ENCODE data around the gene SFI1.
"Not testable (repeated sequence)": the region's sequence is repeated elsewhere in the genome, so short reads cannot be mapped to it uniquely, and the experiment has no call there.

SFI1 gene

GRCh38 chr22:31496007-31496734 is at the start of gene SFI1:
Gene SFI1 (plus strand): TSS chr22:31496536. CDS start chr22:31508285, 11,749 bp downstream.
- DNase-seq (ENCODE audit: low spot score in 2 of 2) (peak; percentile 90 to 98), ATAC-seq (peak; percentile 94)
- peaks cover 14% of the 10 kb centered on the region for H3K4me1 Mint-ChIP-seq
- peak within 1 kb of the TSS; percentile 93 for H3K4me3 Mint-ChIP-seq
- H3K36me3 Mint-ChIP-seq = peaks cover 53% of the 10 kb centered on the region
- peak within 1 kb of the TSS; percentile 93 for H3K27ac Mint-ChIP-seq
- H3K9me3 Mint-ChIP-seq = no peaks in the 10 kb centered on the region

GRCh38 chr22:31446767-31447166 is 49.6 kb upstream of the SFI1 start:
- H3K4me3 Mint-ChIP-seq = no peak overlapping the region
- peaks cover 91% of the 10 kb centered on the region for H3K36me3 Mint-ChIP-seq
- no peak for DNase-seq (ENCODE audit: low spot score in 2 of 2)
- no peak overlapping the region for H3K27ac Mint-ChIP-seq
- peaks cover 6% of the 10 kb centered on the region for H3K4me1 Mint-ChIP-seq
- no peaks in the 10 kb centered on the region for H3K9me3 Mint-ChIP-seq
- no peak for ATAC-seq

- Mint-ChIP-seq H3K4me1 (peaks cover 6% of the 10 kb centered on the region), H3K9me3 (no peaks in the 10 kb centered on the region), H3K36me3 (peaks cover 91% of the 10 kb centered on the region), H3K4me3 (no peak overlapping the region), H3K27ac (no peak overlapping the region)
- DNase-seq (ENCODE audit: low spot score in 2 of 2) = no peak
- no peak for ATAC-seq
Measured at GRCh38 chr22:31447337-31447736, 49.0 kb upstream of the SFI1 start.

- Mint-ChIP-seq H3K4me3 (no peak overlapping the region), H3K27ac (no peak overlapping the region), H3K4me1 (peaks cover 6% of the 10 kb centered on the region), H3K36me3 (peaks cover 91% of the 10 kb centered on the region), H3K9me3 (no peaks in the 10 kb centered on the region)
- DNase-seq (ENCODE audit: low spot score in 2 of 2) = no peak
- ATAC-seq = no peak
Measured at GRCh38 chr22:31448382-31448781, 48.0 kb upstream of the SFI1 start.

GRCh38 chr22:31449506-31449905 is 46.8 kb upstream of the SFI1 start:
- Mint-ChIP-seq H3K36me3 (peaks cover 91% of the 10 kb centered on the region), H3K4me3 (no peak overlapping the region), H3K4me1 (peaks cover 6% of the 10 kb centered on the region), H3K9me3 (no peaks in the 10 kb centered on the region), H3K27ac (no peak overlapping the region)
- no peak for ATAC-seq
- no peak for DNase-seq (ENCODE audit: low spot score in 2 of 2)

- Mint-ChIP-seq H3K36me3 (peaks cover 91% of the 10 kb centered on the region), H3K4me1 (no peaks in the 10 kb centered on the region), H3K4me3 (no peak overlapping the region), H3K27ac (peak overlapping the region; percentile 51), H3K9me3 (no peaks in the 10 kb centered on the region)
- DNase-seq (ENCODE audit: low spot score in 2 of 2) (no peak), ATAC-seq (peak; percentile 58)
Measured at GRCh38 chr22:31451709-31452571, 44.4 kb upstream of the SFI1 start.

GRCh38 chr22:31461699-31462098 is 34.6 kb upstream of the SFI1 start:
- Mint-ChIP-seq H3K27ac (no peak overlapping the region), H3K4me3 (no peak overlapping the region), H3K4me1 (peaks cover 4% of the 10 kb centered on the region), H3K9me3 (no peaks in the 10 kb centered on the region), H3K36me3 (peaks cover 99% of the 10 kb centered on the region)
- ATAC-seq (no peak), DNase-seq (ENCODE audit: low spot score in 2 of 2) (no peak)

- DNase-seq (ENCODE audit: low spot score in 2 of 2) (no peak), ATAC-seq (no peak)
- Mint-ChIP-seq H3K4me3 (no peak overlapping the region), H3K9me3 (no peaks in the 10 kb centered on the region), H3K4me1 (peaks cover 4% of the 10 kb centered on the region), H3K27ac (no peak overlapping the region), H3K36me3 (peaks cover 99% of the 10 kb centered on the region)
Measured at GRCh38 chr22:31465307-31465706, 31.0 kb upstream of the SFI1 start.

- H3K4me1 Mint-ChIP-seq = peaks cover 13% of the 10 kb centered on the region
- H3K9me3 Mint-ChIP-seq = no peaks in the 10 kb centered on the region
- DNase-seq (ENCODE audit: low spot score in 2 of 2) (no peak), ATAC-seq (no peak)
- peaks cover 95% of the 10 kb centered on the region for H3K36me3 Mint-ChIP-seq
- no peak overlapping the region for H3K27ac Mint-ChIP-seq
- H3K4me3 Mint-ChIP-seq = no peak overlapping the region
Measured at GRCh38 chr22:31474743-31475142, 21.6 kb upstream of the SFI1 start.

GRCh38 chr22:31475800-31476199 is 20.5 kb upstream of the SFI1 start:
- Mint-ChIP-seq H3K4me3 (no peak overlapping the region), H3K36me3 (peaks cover 95% of the 10 kb centered on the region), H3K27ac (peak overlapping the region; percentile 17), H3K4me1 (peaks cover 13% of the 10 kb centered on the region), H3K9me3 (no peaks in the 10 kb centered on the region)
- DNase-seq (ENCODE audit: low spot score in 2 of 2) (no peak), ATAC-seq (no peak)

- ATAC-seq = no peak
- no peak overlapping the region for H3K27ac Mint-ChIP-seq
- H3K4me1 Mint-ChIP-seq = peaks cover 13% of the 10 kb centered on the region
- H3K4me3 Mint-ChIP-seq = no peak overlapping the region
- peaks cover 95% of the 10 kb centered on the region for H3K36me3 Mint-ChIP-seq
- DNase-seq (ENCODE audit: low spot score in 2 of 2) = no peak
- H3K9me3 Mint-ChIP-seq = no peaks in the 10 kb centered on the region
Measured at GRCh38 chr22:31477329-31477728, 19.0 kb upstream of the SFI1 start.

- DNase-seq (ENCODE audit: low spot score in 2 of 2) = no peak
- Mint-ChIP-seq H3K36me3 (peaks cover 100% of the 10 kb centered on the region), H3K4me3 (no peak overlapping the region), H3K27ac (no peak overlapping the region), H3K9me3 (no peaks in the 10 kb centered on the region), H3K4me1 (peaks cover 37% of the 10 kb centered on the region)
- ATAC-seq = no peak
Measured at GRCh38 chr22:31481129-31481528, 15.2 kb upstream of the SFI1 start.

- DNase-seq (ENCODE audit: low spot score in 2 of 2); ATAC-seq; H3K4me3 Mint-ChIP-seq; H3K9me3 Mint-ChIP-seq; H3K27ac Mint-ChIP-seq: not testable (repeated sequence)
- Mint-ChIP-seq H3K4me1 (peaks cover 39% of the 10 kb centered on the region), H3K36me3 (peaks cover 100% of the 10 kb centered on the region)
Measured at GRCh38 chr22:31482470-31482869, 13.9 kb upstream of the SFI1 start.

- H3K9me3 Mint-ChIP-seq; ATAC-seq; H3K27ac Mint-ChIP-seq; DNase-seq (ENCODE audit: low spot score in 2 of 2); H3K4me3 Mint-ChIP-seq: not testable (repeated sequence)
- H3K4me1 Mint-ChIP-seq = peaks cover 43% of the 10 kb centered on the region
- peaks cover 83% of the 10 kb centered on the region for H3K36me3 Mint-ChIP-seq
Measured at GRCh38 chr22:31486369-31486768, 10.0 kb upstream of the SFI1 start.

GRCh38 chr22:31486951-31487350 is 9.4 kb upstream of the SFI1 start:
- H3K36me3 Mint-ChIP-seq = peaks cover 78% of the 10 kb centered on the region
- DNase-seq (ENCODE audit: low spot score in 2 of 2) (no peak), ATAC-seq (no peak)
- H3K9me3 Mint-ChIP-seq = no peaks in the 10 kb centered on the region
- H3K4me3 Mint-ChIP-seq = peak overlapping the region; percentile 18
- H3K27ac Mint-ChIP-seq = no peak overlapping the region
- peaks cover 45% of the 10 kb centered on the region for H3K4me1 Mint-ChIP-seq
